OCI-LY1 (cell line): Measurements from ENCODE around the gene SEC61A2.

Experiments
- H2AFZ ChIP-seq: fragments of 200-600 bp; sonication (generic), shearing (Covaris generic); 2 replicates; pipeline ENCODE4 v1.6.0; 2014; ENCODE audit warnings: antibody characterized with exemption, mild to moderate bottlenecking, low read length
- H3F3A ChIP-seq: fragments of 200-600 bp; sonication (generic), shearing (Covaris generic); 2 replicates; pipeline ENCODE4 v1.6.0; 2014; ENCODE audit warnings: mild to moderate bottlenecking, antibody characterized with exemption, low read length, moderate library complexity; ENCODE audit not compliant: insufficient read depth
- H3K27ac ChIP-seq: fragments of 200-600 bp; sonication (generic); 2 replicates; pipeline ENCODE4 v1.5.1; 2014; ENCODE audit warnings: low read length, mixed run types, mild to moderate bottlenecking, low read depth; ENCODE audit not compliant: poor library complexity, severe bottlenecking
- H3K27me3 ChIP-seq: fragments of 200-600 bp; sonication (generic); 2 replicates; pipeline ENCODE4 v1.6.0; 2014; ENCODE audit warnings: antibody characterized with exemption, mild to moderate bottlenecking, low read length, moderate library complexity; ENCODE audit not compliant: insufficient read depth
- H3K36me3 ChIP-seq: fragments of 200-600 bp; sonication (generic); 2 replicates; pipeline ENCODE4 v1.6.1; 2014; ENCODE audit warnings: mild to moderate bottlenecking, antibody characterized with exemption, low read length, moderate library complexity, mixed read lengths; ENCODE audit not compliant: insufficient read depth
- H3K4me1 ChIP-seq: fragments of 200-600 bp; sonication (generic); 2 replicates; pipeline ENCODE4 v1.5.1; 2014; ENCODE audit warnings: mild to moderate bottlenecking, low read length, moderate library complexity; ENCODE audit not compliant: insufficient read depth, severe bottlenecking
- H3K4me2 ChIP-seq: fragments of 200-600 bp; sonication (generic), shearing (Covaris generic); 2 replicates; pipeline ENCODE4 v1.6.1; 2014; ENCODE audit warnings: low read length
- H3K4me3 ChIP-seq: fragments of 200-600 bp; sonication (generic); 2 replicates; pipeline ENCODE4 v1.5.1; 2014; ENCODE audit warnings: low read length, low read depth, mild to moderate bottlenecking, mixed read lengths; ENCODE audit not compliant: poor library complexity, severe bottlenecking
- H3K79me2 ChIP-seq: fragments of 200-600 bp; shearing (Covaris generic); 2 replicates; pipeline ENCODE4 v1.6.1; 2016; ENCODE audit warnings: mixed run types, low read length, mixed read lengths; ENCODE audit not compliant: insufficient read depth
- H3K9ac ChIP-seq: fragments of 200-600 bp; sonication (generic), shearing (Covaris generic); 2 replicates; pipeline ENCODE4 v1.6.1; 2014; ENCODE audit warnings: mild to moderate bottlenecking, low read length, mixed read lengths
- H3K9me2 ChIP-seq: fragments of 200-600 bp; sonication (generic), shearing (Covaris generic); 2 replicates; pipeline ENCODE4 v1.6.1; 2014; ENCODE audit warnings: low read depth, mild to moderate bottlenecking, low read length, mixed read lengths
- H3K9me3 ChIP-seq: fragments of 200-600 bp; shearing (Covaris generic); 2 replicates; pipeline ENCODE4 v1.6.1; 2014; ENCODE audit warnings: low read length, mixed read lengths
- H4K20me1 ChIP-seq: fragments of 200-600 bp; sonication (generic), shearing (Covaris generic); 2 replicates; pipeline ENCODE4 v1.6.0; 2016; ENCODE audit warnings: mild to moderate bottlenecking, low read length; ENCODE audit not compliant: insufficient read depth
- CTCF ChIP-seq: fragments of 200-600 bp; sonication (generic), shearing (Covaris generic); IDR thresholded peaks from 2 replicates; pipeline ENCODE4 v1.5.1; 2017; ENCODE audit warnings: mild to moderate bottlenecking, antibody characterized with exemption, low read length, moderate library complexity, mixed read lengths
- EZH2 ChIP-seq: fragments of 200-600 bp; sonication (generic), shearing (Covaris generic); IDR thresholded peaks from 2 replicates; pipeline ENCODE4 v1.8.0; 2017; ENCODE audit warnings: borderline replicate concordance, mixed run types, mild to moderate bottlenecking, antibody characterized with exemption, low read length, moderate library complexity, mixed read lengths

Gene SEC61A2

GRCh38 chr10:12109286-12109685 is 20.2 kb upstream of the SEC61A2 start:
- H3K79me2 ChIP-seq, result no peaks in the 10 kb centered on the region
- no peak overlapping the region for H3K9ac ChIP-seq
- H3K36me3 ChIP-seq, result peaks cover 92% of the 10 kb centered on the region
- H3K9me2 ChIP-seq, result no peaks in the 10 kb centered on the region
- no peak overlapping the region for H3K4me2 ChIP-seq
- no peaks in the 10 kb centered on the region for H4K20me1 ChIP-seq
- no peaks in the 10 kb centered on the region for H3K4me1 ChIP-seq
- H2AFZ ChIP-seq, result no peak overlapping the region
- H3K27ac ChIP-seq, result no peak overlapping the region
- H3F3A ChIP-seq, result no peaks in the 10 kb centered on the region
- no peak overlapping the region for H3K4me3 ChIP-seq
- H3K27me3 ChIP-seq, result no peaks in the 10 kb centered on the region
- H3K9me3 ChIP-seq, result no peaks in the 10 kb centered on the region
- TF ChIP-seq EZH2 (no peak), CTCF (no peak)

GRCh38 chr10:12111528-12111927 is 17.9 kb upstream of the SEC61A2 start:
- Histone ChIP-seq H3F3A (no peaks in the 10 kb centered on the region), H2AFZ (no peak overlapping the region), H3K9ac (no peak overlapping the region), H3K4me3 (no peak overlapping the region), H4K20me1 (no peaks in the 10 kb centered on the region), H3K4me1 (no peaks in the 10 kb centered on the region), H3K27me3 (no peaks in the 10 kb centered on the region), H3K4me2 (no peak overlapping the region), H3K9me2 (no peaks in the 10 kb centered on the region), H3K27ac (no peak overlapping the region), H3K36me3 (peaks cover 80% of the 10 kb centered on the region), H3K9me3 (no peaks in the 10 kb centered on the region), H3K79me2 (no peaks in the 10 kb centered on the region)
- TF ChIP-seq CTCF, result no peak
- TF ChIP-seq EZH2, result no peak

- TF ChIP-seq CTCF (no peak), EZH2 (no peak)
- Histone ChIP-seq H2AFZ (no peak overlapping the region), H3K27me3 (no peaks in the 10 kb centered on the region), H4K20me1 (no peaks in the 10 kb centered on the region), H3K4me1 (no peaks in the 10 kb centered on the region), H3K9me2 (no peaks in the 10 kb centered on the region), H3K79me2 (no peaks in the 10 kb centered on the region), H3K27ac (no peak overlapping the region), H3K36me3 (peaks cover 69% of the 10 kb centered on the region), H3K4me3 (no peak overlapping the region), H3K9me3 (no peaks in the 10 kb centered on the region), H3F3A (no peaks in the 10 kb centered on the region), H3K4me2 (no peak overlapping the region), H3K9ac (no peak overlapping the region)
Measured at GRCh38 chr10:12113627-12114026, 15.8 kb upstream of the SEC61A2 start.
